SU-DHL-6 (cell line): ENCODE data around the gene ELP2.
"Not testable (repeated sequence)": the region's sequence is repeated elsewhere in the genome, so short reads cannot be mapped to it uniquely, and the experiment has no call there.

Experiments
- H2AFZ ChIP-seq: fragments of 200-600 bp; sonication (generic); 2 replicates; pipeline ENCODE4 v1.6.1; 2014; ENCODE audit warnings: low read depth, mild to moderate bottlenecking, moderate library complexity, mixed read lengths, antibody characterized with exemption, low read length; ENCODE audit not compliant: severe bottlenecking
- H3F3A ChIP-seq: fragments of 200-600 bp; shearing (Covaris generic); 2 replicates; pipeline ENCODE4 v1.6.0; 2016; ENCODE audit warnings: antibody characterized with exemption, mild to moderate bottlenecking; ENCODE audit not compliant: insufficient read depth
- H3K27ac ChIP-seq: fragments of 200-600 bp; sonication (generic); 2 replicates; pipeline ENCODE4 v1.5.1; 2016; ENCODE audit warnings: low read depth, mild to moderate bottlenecking, low read length, moderate library complexity, mixed read lengths
- H3K27me3 ChIP-seq: fragments of 200-600 bp; sonication (generic), shearing (Covaris generic); 2 replicates; pipeline ENCODE4 v1.6.0; 2014; ENCODE audit warnings: mild to moderate bottlenecking, low read length
- H3K36me3 ChIP-seq: fragments of 200-600 bp; sonication (generic); 2 replicates; pipeline ENCODE4 v1.6.1; 2014; ENCODE audit warnings: mild to moderate bottlenecking, low read length, mixed read lengths
- H3K4me2 ChIP-seq: fragments of 300-600, 200-600 bp; shearing (Covaris generic), sonication (generic); 2 replicates; pipeline ENCODE4 v1.6.0; 2014; ENCODE audit warnings: low read length, low read depth, mild to moderate bottlenecking; ENCODE audit not compliant: poor library complexity, severe bottlenecking
- H3K4me3 ChIP-seq: fragments of 200-600 bp; sonication (generic); 2 replicates; pipeline ENCODE4 v1.5.1; 2014; ENCODE audit warnings: antibody characterized with exemption, low read length, mild to moderate bottlenecking, mixed read lengths; ENCODE audit not compliant: insufficient read depth, poor library complexity, severe bottlenecking
- H3K79me2 ChIP-seq: fragments of 200-600 bp; sonication (generic); 2 replicates; pipeline ENCODE4 v1.6.1; 2014; ENCODE audit warnings: mild to moderate bottlenecking, low read length, moderate library complexity; ENCODE audit not compliant: insufficient read depth
- H3K9ac ChIP-seq: fragments of 200-600 bp; sonication (generic); 2 replicates; pipeline ENCODE4 v1.7.0; 2014; ENCODE audit warnings: mild to moderate bottlenecking, low read length
- H3K9me2 ChIP-seq: fragments of 200-600 bp; sonication (generic); replicated peaks from 2 replicates; pipeline ENCODE4 v1.6.1; 2014; ENCODE audit warnings: low read length; ENCODE audit not compliant: insufficient read depth
- H3K9me3 ChIP-seq: fragments of 200-600 bp; sonication (generic); 2 replicates; pipeline ENCODE4 v1.6.1; 2014; ENCODE audit warnings: low read length, mixed read lengths; ENCODE audit not compliant: insufficient read depth
- H4K20me1 ChIP-seq: fragments of 200-600 bp; sonication (generic); 2 replicates; pipeline ENCODE4 v1.6.1; 2014; ENCODE audit warnings: low read depth, mild to moderate bottlenecking, antibody characterized with exemption, low read length, moderate library complexity, mixed read lengths
- EZH2phosphoT487 ChIP-seq: fragments of 200-600 bp; sonication (generic), shearing (Covaris generic); conservative IDR thresholded peaks from 2 replicates; pipeline ENCODE4 v1.6.1; 2018; ENCODE audit warnings: mild to moderate bottlenecking, antibody characterized with exemption, low read length, moderate library complexity, mixed read lengths
- TF ChIP-seq, protein P1 (sequence below): fragments of 200-600 bp; sonication (generic); IDR thresholded peaks from one replicate; pipeline ENCODE4 v1.5.1; 2017; ENCODE audit warnings: antibody characterized with exemption, mild to moderate bottlenecking, low read length, moderate library complexity; ENCODE audit not compliant: insufficient read depth, poor library complexity, severe bottlenecking

The ELP2 gene

DNA sequence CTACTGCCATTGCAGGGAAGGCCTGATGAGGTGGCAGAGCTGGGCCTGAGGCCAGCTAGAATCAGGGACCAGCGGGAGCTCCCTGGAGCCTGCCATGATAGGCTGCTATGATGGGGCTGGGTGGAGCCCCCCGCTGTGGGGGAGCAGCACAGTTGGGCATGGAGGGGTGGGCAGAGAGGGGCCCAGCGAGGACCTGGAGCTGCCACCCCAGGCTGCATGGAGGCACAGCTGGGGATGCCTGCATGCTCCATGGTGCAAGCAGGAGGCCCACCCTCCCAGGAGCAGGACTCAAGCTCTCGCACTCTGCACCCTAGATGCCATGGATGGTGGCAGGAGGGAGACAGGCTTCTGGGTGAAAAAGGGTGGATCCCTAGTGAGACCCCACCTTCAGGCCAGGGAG lies 44.5 kb upstream of the ELP2 start:
- Histone ChIP-seq H3K36me3 (no peaks in the 10 kb centered on the region; the same call in 1 of the 2 replicates), H3K9ac (no peak overlapping the region), H3K27me3 (no peaks in the 10 kb centered on the region), H2AFZ (no peak overlapping the region), H3K79me2 (no peaks in the 10 kb centered on the region), H3F3A (no peaks in the 10 kb centered on the region), H3K9me2 (no peaks in the 10 kb centered on the region), H4K20me1 (no peaks in the 10 kb centered on the region), H3K4me3 (no peak overlapping the region), H3K9me3 (0 out of 2 replicates have a peak, but pooled peaks cover under 1% of the 10 kb centered on the region), H3K4me2 (no peak overlapping the region), H3K27ac (no peak overlapping the region)
- TF ChIP-seq, protein P1, sequence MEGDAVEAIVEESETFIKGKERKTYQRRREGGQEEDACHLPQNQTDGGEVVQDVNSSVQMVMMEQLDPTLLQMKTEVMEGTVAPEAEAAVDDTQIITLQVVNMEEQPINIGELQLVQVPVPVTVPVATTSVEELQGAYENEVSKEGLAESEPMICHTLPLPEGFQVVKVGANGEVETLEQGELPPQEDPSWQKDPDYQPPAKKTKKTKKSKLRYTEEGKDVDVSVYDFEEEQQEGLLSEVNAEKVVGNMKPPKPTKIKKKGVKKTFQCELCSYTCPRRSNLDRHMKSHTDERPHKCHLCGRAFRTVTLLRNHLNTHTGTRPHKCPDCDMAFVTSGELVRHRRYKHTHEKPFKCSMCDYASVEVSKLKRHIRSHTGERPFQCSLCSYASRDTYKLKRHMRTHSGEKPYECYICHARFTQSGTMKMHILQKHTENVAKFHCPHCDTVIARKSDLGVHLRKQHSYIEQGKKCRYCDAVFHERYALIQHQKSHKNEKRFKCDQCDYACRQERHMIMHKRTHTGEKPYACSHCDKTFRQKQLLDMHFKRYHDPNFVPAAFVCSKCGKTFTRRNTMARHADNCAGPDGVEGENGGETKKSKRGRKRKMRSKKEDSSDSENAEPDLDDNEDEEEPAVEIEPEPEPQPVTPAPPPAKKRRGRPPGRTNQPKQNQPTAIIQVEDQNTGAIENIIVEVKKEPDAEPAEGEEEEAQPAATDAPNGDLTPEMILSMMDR, result no peak

DNA sequence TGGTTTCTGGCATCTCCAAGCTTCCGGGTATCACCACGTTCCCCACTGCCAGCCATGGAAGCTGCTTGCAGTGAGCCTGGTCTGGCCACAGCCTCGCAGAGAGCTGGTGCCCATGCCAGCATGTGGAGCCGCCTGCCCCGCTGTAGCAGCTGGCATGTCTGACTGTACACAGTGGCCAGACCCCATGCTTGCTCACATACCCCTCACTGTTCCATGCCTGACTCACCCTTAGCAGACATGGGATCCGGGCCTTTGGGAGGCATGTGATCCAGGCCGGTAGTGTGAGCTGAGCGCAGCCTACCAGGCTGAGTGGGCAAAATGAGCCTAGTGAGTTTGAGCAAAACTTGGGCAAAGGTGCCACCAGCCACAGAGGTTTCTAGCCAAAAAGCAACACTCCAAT lies 43.5 kb upstream of the ELP2 start:
- TF ChIP-seq EZH2phosphoT487, result no peak
- no peak overlapping the region for H3K9ac ChIP-seq

DNA sequence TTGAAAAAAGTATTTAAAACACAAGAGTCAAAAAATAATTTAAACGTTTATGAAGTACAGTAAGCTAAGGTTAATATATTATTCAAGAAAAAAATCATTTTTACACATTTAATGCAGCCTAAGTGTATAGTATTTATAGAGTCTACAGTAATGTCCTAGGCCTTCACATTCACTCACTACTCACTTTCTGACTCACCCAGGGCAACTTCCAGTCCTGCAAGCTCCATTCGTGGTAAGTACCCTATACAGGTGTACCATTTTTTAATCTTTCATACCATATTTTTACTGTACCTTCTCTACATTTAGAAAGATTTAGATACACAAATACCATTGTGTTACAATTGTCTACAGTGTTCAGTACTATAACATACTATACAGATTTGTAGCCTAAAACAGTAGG lies 41.4 kb upstream of the ELP2 start:
- Histone ChIP-seq H3K4me3 (no peak overlapping the region), H3K4me2 (no peak overlapping the region), H3K27ac (no peak overlapping the region), H3K9me2 (no peaks in the 10 kb centered on the region), H3K9ac (no peak overlapping the region), H3K27me3 (no peaks in the 10 kb centered on the region), H3K79me2 (no peaks in the 10 kb centered on the region), H3K9me3 (no peaks in the 10 kb centered on the region), H2AFZ (no peak overlapping the region), H4K20me1 (no peaks in the 10 kb centered on the region), H3K36me3 (no peaks in the 10 kb centered on the region), H3F3A (no peaks in the 10 kb centered on the region)
- no peak for TF ChIP-seq EZH2phosphoT487
- TF ChIP-seq, protein P1, result no peak

More for the DNA sequence above, 43.5 kb upstream of the ELP2 start:
- no peaks in the 10 kb centered on the region for H4K20me1 ChIP-seq
- H2AFZ ChIP-seq, result no peak overlapping the region
- no peaks in the 10 kb centered on the region for H3K9me3 ChIP-seq
- no peaks in the 10 kb centered on the region for H3K79me2 ChIP-seq
- H3K4me2 ChIP-seq, result no peak overlapping the region
- H3F3A ChIP-seq, result no peaks in the 10 kb centered on the region
- no peaks in the 10 kb centered on the region for H3K9me2 ChIP-seq
- no peaks in the 10 kb centered on the region for H3K36me3 ChIP-seq
- H3K4me3 ChIP-seq, result no peak overlapping the region
- H3K27me3 ChIP-seq, result no peaks in the 10 kb centered on the region
- H3K27ac ChIP-seq, result no peak overlapping the region

DNA sequence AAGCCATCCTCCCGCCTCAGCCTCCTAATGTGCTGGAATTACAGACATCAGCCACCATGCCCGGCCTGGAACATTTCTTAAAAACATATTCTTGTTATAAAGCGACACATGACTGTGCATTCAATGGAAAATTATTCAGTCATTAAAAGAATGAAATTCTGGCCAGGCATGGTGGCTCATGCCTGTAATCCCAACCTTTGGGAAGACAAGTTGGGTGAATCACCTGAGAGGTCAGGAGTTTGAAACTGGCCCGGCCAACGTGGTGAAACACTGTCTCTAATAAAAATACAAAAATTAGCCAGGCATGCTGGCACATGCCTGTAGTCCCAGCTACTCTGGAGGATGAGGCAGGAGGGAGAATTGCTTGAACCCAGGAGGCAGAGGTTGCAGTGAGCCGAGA lies 40.7 kb upstream of the ELP2 start:
- Histone ChIP-seq H3K9me2 (no peaks in the 10 kb centered on the region), H3K9me3 (no peaks in the 10 kb centered on the region), H3F3A (no peaks in the 10 kb centered on the region)

DNA sequence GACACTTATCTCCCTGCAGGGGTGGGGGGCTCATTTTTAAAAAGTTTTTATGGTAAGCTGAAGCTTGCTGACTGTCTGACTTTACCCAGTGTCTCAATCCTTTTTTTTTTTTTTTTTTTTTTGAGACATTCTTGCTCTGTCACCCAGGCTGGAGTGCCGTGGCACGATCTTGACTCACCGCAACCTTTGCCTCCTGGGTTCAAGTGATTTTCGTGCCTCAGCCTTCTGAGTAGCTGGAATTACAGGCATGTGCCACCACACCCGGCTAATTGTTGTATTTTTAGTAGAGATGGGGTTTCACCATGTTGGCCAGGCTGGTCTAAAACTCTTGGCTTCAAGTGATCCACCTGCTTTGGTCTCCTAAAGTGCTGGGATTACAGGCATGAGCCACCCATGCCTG lies 37.6 kb upstream of the ELP2 start:
- not testable (repeated sequence) for H3K36me3 ChIP-seq, H3F3A ChIP-seq, H3K9me2 ChIP-seq, H2AFZ ChIP-seq, H3K9me3 ChIP-seq, H3K27me3 ChIP-seq, H3K27ac ChIP-seq, H3K4me2 ChIP-seq, H4K20me1 ChIP-seq, H3K79me2 ChIP-seq, H3K9ac ChIP-seq, H3K4me3 ChIP-seq

More for the DNA sequence above, 40.7 kb upstream of the ELP2 start:
- H3K79me2 ChIP-seq, result no peaks in the 10 kb centered on the region
- H4K20me1 ChIP-seq, result no peaks in the 10 kb centered on the region
- no peak overlapping the region for H2AFZ ChIP-seq
- H3K9ac ChIP-seq, result no peak overlapping the region
- TF ChIP-seq, protein P1, result no peak
- TF ChIP-seq EZH2phosphoT487, result no peak
- H3K36me3 ChIP-seq, result no peaks in the 10 kb centered on the region
- no peak overlapping the region for H3K27ac ChIP-seq
- no peak overlapping the region for H3K4me3 ChIP-seq
- no peaks in the 10 kb centered on the region for H3K27me3 ChIP-seq
- no peak overlapping the region for H3K4me2 ChIP-seq
